Measurements from ENCODE around the gene KCTD3. TPM values are rescaled to one million over a fixed set of nuclear protein-coding genes. Genes with fewer than 3 reads are reported as not detected.
A peak's percentile ranks its signal among the peaks of the same experiment; 100 is the strongest.

The KCTD3 gene
- total and polyA plus RNA-seq, 10 of the 15 experiments (the other 5 are each of a cell fraction or from before 2014, with no cell fraction given): 3.6 to 19.8 (median 10.7) TPM

- no peak for TF ChIP-seq BCLAF1 (IDR thresholded peaks at IDR 0.05)
- TF ChIP-seq, protein P1, sequence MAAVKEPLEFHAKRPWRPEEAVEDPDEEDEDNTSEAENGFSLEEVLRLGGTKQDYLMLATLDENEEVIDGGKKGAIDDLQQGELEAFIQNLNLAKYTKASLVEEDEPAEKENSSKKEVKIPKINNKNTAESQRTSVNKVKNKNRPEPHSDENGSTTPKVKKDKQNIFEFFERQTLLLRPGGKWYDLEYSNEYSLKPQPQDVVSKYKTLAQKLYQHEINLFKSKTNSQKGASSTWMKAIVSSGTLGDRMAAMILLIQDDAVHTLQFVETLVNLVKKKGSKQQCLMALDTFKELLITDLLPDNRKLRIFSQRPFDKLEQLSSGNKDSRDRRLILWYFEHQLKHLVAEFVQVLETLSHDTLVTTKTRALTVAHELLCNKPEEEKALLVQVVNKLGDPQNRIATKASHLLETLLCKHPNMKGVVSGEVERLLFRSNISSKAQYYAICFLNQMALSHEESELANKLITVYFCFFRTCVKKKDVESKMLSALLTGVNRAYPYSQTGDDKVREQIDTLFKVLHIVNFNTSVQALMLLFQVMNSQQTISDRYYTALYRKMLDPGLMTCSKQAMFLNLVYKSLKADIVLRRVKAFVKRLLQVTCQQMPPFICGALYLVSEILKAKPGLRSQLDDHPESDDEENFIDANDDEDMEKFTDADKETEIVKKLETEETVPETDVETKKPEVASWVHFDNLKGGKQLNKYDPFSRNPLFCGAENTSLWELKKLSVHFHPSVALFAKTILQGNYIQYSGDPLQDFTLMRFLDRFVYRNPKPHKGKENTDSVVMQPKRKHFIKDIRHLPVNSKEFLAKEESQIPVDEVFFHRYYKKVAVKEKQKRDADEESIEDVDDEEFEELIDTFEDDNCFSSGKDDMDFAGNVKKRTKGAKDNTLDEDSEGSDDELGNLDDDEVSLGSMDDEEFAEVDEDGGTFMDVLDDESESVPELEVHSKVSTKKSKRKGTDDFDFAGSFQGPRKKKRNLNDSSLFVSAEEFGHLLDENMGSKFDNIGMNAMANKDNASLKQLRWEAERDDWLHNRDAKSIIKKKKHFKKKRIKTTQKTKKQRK (IDR thresholded peaks at IDR 0.05; ENCODE audit: low read depth, low read length): no peak
- no peak for TF ChIP-seq TBL1XR1 (IDR thresholded peaks at IDR 0.05; ENCODE audit: low read depth, low read length)
- no peak for TF ChIP-seq ZSCAN29 (IDR thresholded peaks at IDR 0.05)
- TF ChIP-seq ASH2L (IDR thresholded peaks at IDR 0.05; ENCODE audit: borderline replicate concordance, low read depth): no peak
- no peak for TF ChIP-seq ESRRA (IDR thresholded peaks at IDR 0.05; ENCODE audit: low read length)
- peak; percentile 61; the same call in 1 of the 2 replicates for TF ChIP-seq ZNF24 (IDR thresholded peaks at IDR 0.05)
- no peak for TF ChIP-seq IRF4 (IDR thresholded peaks at IDR 0.05; ENCODE audit: low read depth, low read length)
- no peak for TF ChIP-seq PAX8 (IDR thresholded peaks at IDR 0.05)
- TF ChIP-seq HCFC1 (IDR thresholded peaks at IDR 0.05; ENCODE audit: low read length): no peak
- no peak for TF ChIP-seq KAT2A (conservative IDR thresholded peaks at IDR 0.05; ENCODE audit: control insufficient read depth, low read depth, low read length)
- no peak for TF ChIP-seq RB1 (IDR thresholded peaks at IDR 0.05; ENCODE audit: borderline replicate concordance)
- TF ChIP-seq JUNB (IDR thresholded peaks at IDR 0.05): peak; percentile 35; the same call in 1 of the 2 replicates
- no peak for TF ChIP-seq RAD51 (IDR thresholded peaks at IDR 0.05)
- TF ChIP-seq BRCA1 (IDR thresholded peaks at IDR 0.05; ENCODE audit: low read depth, low read length): no peak
- peak; percentile 46; the same call in 1 of the 2 replicates for TF ChIP-seq ZNF384 (IDR thresholded peaks at IDR 0.05; ENCODE audit: borderline replicate concordance, low read depth, low read length)
Observed at GRCh38 chr1:215569986-215570824, 3.1 kb downstream of the KCTD3 start (continued).
